Peyer's patch (tissue), 4 donors: ENCODE data around the gene PRPF19. TPM values are rescaled to one million over a fixed set of nuclear protein-coding genes. Genes with fewer than 3 reads are reported as not detected.

ENCODE experiments used
- DNase-seq, 3 donors: peaks; one replicate each; pipeline ENCODE4 v3.0.0-alpha.2; 2017 to 2019
- H3K27ac ChIP-seq, 4 donors: fragments of 200-600 bp; sonication (generic); one replicate each; pipeline ENCODE4 v1.5.1; 2016 to 2019
- H3K27me3 ChIP-seq, 2 donors: fragments of 200-600 bp; sonication (generic); one replicate each; pipeline ENCODE4 v1.5.1; 2019
- H3K36me3 ChIP-seq, 3 donors: fragments of 200-600 bp; sonication (generic); one replicate each; pipeline ENCODE4 v1.5.1; 2016 to 2019
- H3K4me1 ChIP-seq, 4 donors: fragments of 200-600 bp; sonication (generic); one replicate each; pipeline ENCODE4 v1.5.1; 2016 to 2019
- H3K4me3 ChIP-seq, 4 donors: fragments of 200-600 bp; sonication (generic); 1 replicate in 3 of 4; 2 replicates in 1 of 4; pipeline ENCODE4 v1.5.1; 2016 to 2019; ENCODE audit warnings: mild to moderate bottlenecking in 1 of 4
- H3K9me3 ChIP-seq, 4 donors: fragments of 200-600 bp; sonication (generic); one replicate each; pipeline ENCODE4 v1.5.1; 2016 to 2019; ENCODE audit warnings: mild to moderate bottlenecking in 1 of 4
- CTCF ChIP-seq, 6 experiments: fragments of 450-650 bp in 4 of 6; fragments of 200-600 bp in 2 of 6; sonication (generic) in 1 of 6; IDR thresholded peaks; one replicate each; pipeline ENCODE4 v1.5.1; 2017 to 2019; ENCODE audit warnings: antibody characterized with exemption in 6 of 6, mild to moderate bottlenecking in 3 of 6, moderate library complexity in 1 of 6
- POLR2A ChIP-seq, 2 donors: fragments of 450-650 bp; IDR thresholded peaks; one replicate each; pipeline ENCODE4 v1.5.1; 2017; ENCODE audit warnings: antibody characterized with exemption in 2 of 2, mild to moderate bottlenecking in 2 of 2, moderate library complexity in 2 of 2
- total RNA-seq, 4 donors: library from RNA; depleted of rRNA; stranded (reverse); fragments of >200 nt; gene quantifications; one replicate each; pipeline ENCODE4 v1.1.0, GENCODE V29; 2016

The PRPF19 gene
- total RNA-seq, 4 donors from 2014 or later = 36.1 to 53.4 (median 46.5) TPM

GRCh38 chr11:60852982-60853950, 53.1 kb downstream of the PRPF19 start:
- Histone ChIP-seq H3K4me1 (peaks cover 0 to 3% (median 0%) of the 10 kb centered on the region in 4 donors), H3K4me3 (peak overlapping the region in 2 of 4 donors; percentile 59 to 63)

GRCh38 chr11:60852117-60852981, 54.0 kb downstream of the PRPF19 start:
- Histone ChIP-seq H3K4me1 (peaks cover 0 to 3% (median 0%) of the 10 kb centered on the region in 4 donors), H3K9me3 (no peaks in the 10 kb centered on the region), H3K36me3 (peaks cover 0 to 36% (median 0%) of the 10 kb centered on the region in 3 donors), H3K27me3 (no peaks in the 10 kb centered on the region), H3K4me3 (peak overlapping the region in 3 of 4 donors; percentile 18 to 63 (median 59)), H3K27ac (peak overlapping the region in 3 of 4 donors; percentile 68 to 92 (median 89))
- peak; percentile 60 to 64 for TF ChIP-seq POLR2A (IDR thresholded peaks at IDR 0.05)
- TF ChIP-seq CTCF (IDR thresholded peaks at IDR 0.05) = peak in 1 of 6 experiments; percentile 31
- peak in 2 of 3 donors; percentile 91 to 93 for DNase-seq

More at GRCh38 chr11:60852982-60853950, 53.1 kb downstream of the PRPF19 start:
- no peaks in the 10 kb centered on the region for H3K27me3 ChIP-seq
- DNase-seq = no peak
- no peak for TF ChIP-seq CTCF (IDR thresholded peaks at IDR 0.05)
- no peak for TF ChIP-seq POLR2A (IDR thresholded peaks at IDR 0.05)
- H3K27ac ChIP-seq = peak overlapping the region in 2 of 4 donors; percentile 89 to 92
- peaks cover 0 to 29% (median 0%) of the 10 kb centered on the region in 3 donors for H3K36me3 ChIP-seq
- no peaks in the 10 kb centered on the region for H3K9me3 ChIP-seq

GRCh38 chr11:60851327-60852104, 54.9 kb downstream of the PRPF19 start:
- H3K4me3 ChIP-seq = peak overlapping the region in 2 of 4 donors; percentile 59 to 63
- no peak for TF ChIP-seq CTCF (IDR thresholded peaks at IDR 0.05)
- TF ChIP-seq POLR2A (IDR thresholded peaks at IDR 0.05) = no peak

GRCh38 chr11:60849641-60850520, 56.5 kb downstream of the PRPF19 start:
- TF ChIP-seq CTCF (IDR thresholded peaks at IDR 0.05) = no peak
- H3K9me3 ChIP-seq = no peaks in the 10 kb centered on the region
- H3K36me3 ChIP-seq = peaks cover 0 to 36% (median 0%) of the 10 kb centered on the region in 3 donors
- no peak overlapping the region for H3K4me3 ChIP-seq
- H3K4me1 ChIP-seq = peaks cover 0 to 10% (median 0%) of the 10 kb centered on the region in 4 donors
- H3K27me3 ChIP-seq = no peaks in the 10 kb centered on the region
- no peak overlapping the region for H3K27ac ChIP-seq
- no peak for DNase-seq

More at GRCh38 chr11:60851327-60852104, 54.9 kb downstream of the PRPF19 start:
- peak overlapping the region in 3 of 4 donors; percentile 68 to 92 (median 89) for H3K27ac ChIP-seq
- no peaks in the 10 kb centered on the region for H3K27me3 ChIP-seq
- H3K4me1 ChIP-seq = peaks cover 0 to 3% (median 0%) of the 10 kb centered on the region in 4 donors
- H3K36me3 ChIP-seq = peaks cover 0 to 36% (median 0%) of the 10 kb centered on the region in 3 donors
- no peak for DNase-seq
- H3K9me3 ChIP-seq = no peaks in the 10 kb centered on the region
